GM13977 (cell line): Measurements from ENCODE around the gene CCDC13.

ENCODE experiments used
- DNase-seq: peaks from one replicate; pipeline ENCODE4 v3.0.0; 2012; ENCODE audit warnings: low spot score
- in situ Hi-C: fragments of 300-500 bp; cut with MboI; formaldehyde crosslinking; loops from one replicate; pipeline ENCODE4 v1.12.0; 2022; ENCODE audit warnings: low sequenced_read_pairs, low pct_unique_long_range_greater_than_20kb, mixed read lengths, inconsistent platforms; ENCODE audit not compliant: unreplicated experiment
- TF ChIP-seq, protein P1 (sequence below): IDR thresholded peaks from 2 replicates; pipeline ENCODE4 v1.5.1; 2012; ENCODE audit warnings: mild to moderate bottlenecking, control low read depth; ENCODE audit not compliant: insufficient read depth; ENCODE audit errors: extremely low read depth, missing control alignments

CCDC13 gene

DNA sequence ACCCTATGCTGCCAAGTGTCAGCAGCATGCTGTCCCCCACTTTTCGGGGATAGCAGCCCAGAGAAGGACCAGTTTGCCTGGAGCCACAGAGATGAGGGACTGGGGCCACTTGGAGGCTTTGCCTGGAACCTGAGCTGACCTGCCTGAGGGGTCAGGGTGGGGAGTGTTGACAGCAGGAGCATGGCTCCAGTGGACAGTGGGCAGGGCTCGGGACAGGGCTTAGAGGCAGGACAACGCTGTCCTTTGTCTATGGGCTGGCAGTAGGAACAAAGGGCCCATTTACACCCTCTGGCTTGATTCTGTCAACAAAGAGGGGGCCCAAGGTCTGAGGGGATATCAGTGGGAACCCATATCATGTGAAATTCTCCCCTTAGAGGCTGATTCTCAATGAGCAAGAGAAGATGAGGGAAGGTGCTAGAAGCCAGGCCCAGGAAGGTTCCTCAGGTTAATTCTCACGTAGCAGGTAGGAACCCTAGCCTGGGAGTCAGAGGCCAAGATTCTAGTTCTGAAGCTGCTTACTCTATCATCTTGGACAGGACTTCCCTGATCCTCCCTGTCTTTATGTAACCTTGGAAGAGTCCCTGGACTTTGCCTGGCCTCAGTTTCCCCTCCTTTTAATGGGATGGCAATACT, 40.7 kb downstream of the CCDC13 start:
- TF ChIP-seq, protein P1, sequence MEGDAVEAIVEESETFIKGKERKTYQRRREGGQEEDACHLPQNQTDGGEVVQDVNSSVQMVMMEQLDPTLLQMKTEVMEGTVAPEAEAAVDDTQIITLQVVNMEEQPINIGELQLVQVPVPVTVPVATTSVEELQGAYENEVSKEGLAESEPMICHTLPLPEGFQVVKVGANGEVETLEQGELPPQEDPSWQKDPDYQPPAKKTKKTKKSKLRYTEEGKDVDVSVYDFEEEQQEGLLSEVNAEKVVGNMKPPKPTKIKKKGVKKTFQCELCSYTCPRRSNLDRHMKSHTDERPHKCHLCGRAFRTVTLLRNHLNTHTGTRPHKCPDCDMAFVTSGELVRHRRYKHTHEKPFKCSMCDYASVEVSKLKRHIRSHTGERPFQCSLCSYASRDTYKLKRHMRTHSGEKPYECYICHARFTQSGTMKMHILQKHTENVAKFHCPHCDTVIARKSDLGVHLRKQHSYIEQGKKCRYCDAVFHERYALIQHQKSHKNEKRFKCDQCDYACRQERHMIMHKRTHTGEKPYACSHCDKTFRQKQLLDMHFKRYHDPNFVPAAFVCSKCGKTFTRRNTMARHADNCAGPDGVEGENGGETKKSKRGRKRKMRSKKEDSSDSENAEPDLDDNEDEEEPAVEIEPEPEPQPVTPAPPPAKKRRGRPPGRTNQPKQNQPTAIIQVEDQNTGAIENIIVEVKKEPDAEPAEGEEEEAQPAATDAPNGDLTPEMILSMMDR = no peak
- DNase-seq = no peak
- in situ Hi-C loops = no loop called here

DNA sequence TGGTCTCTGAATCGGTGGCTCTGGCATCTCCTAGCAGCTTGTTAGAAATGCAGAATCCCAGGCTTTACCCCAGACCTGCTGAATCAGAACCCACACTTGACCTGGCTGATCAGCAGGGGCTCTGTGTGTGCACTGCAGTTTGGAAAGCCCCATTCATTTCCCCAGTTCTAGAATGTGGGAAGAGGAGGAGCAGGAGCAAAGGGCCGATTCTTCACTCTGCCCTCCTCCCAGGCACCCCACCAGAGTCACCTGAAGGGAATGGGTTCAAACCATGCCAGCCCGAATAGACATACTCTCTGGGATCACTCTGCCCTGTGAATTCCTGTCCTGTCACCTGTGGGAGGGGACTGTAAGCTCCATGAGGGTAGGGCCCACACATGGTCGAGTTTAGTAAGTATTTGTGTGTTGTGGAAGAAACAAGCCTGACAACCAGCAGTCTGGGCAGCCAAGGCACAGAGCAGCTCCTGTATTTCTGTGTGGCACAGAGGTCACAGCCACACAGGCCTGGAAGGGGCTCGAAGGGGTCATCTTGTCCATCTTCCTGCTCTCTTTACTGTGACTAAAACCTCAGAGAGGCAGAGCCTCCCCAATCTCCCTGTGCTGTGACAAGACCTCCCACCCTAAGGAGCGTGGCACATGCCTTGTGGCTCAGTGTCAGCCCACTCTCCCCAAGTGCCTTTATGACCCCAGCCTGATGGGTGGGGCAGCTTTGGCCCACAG, 41.4 kb downstream of the CCDC13 start:
- no peak for DNase-seq
- in situ Hi-C loops = no loop called here
- TF ChIP-seq, protein P1 = no peak

DNA sequence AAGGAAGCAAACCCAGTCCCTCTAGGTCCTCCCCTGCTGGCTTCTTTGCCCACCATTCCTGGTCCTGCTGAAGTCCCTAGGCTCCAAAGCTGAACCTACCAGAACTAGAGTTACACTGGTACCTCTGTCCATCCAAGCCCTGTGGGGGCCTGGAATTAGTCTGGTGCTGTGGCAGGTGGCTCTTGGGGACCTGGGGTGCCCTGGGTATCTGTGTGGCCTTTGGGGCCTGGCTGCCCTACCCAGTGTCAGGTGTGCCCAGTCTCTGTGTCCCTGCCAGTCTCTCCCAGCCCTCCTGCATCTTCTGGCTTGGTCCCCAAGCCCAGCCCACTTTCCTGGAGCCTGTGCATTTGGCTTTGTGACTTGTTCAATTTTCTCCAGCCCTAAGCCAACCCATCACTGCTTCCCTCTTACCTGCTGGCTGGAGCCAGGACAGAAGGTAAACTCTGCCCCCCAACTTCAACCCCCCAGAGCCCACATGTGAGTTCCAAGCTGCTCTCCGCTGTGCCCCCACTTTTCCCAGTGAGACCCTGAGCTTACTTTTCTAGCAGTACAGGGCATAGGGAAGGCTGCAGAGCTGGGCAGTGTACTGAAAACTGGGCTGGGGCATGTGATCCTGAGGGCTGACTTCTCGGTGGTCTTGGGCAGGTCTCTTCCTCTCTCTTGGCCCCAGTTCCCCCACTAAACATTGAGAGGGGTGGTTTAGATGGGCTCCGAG, 42.2 kb downstream of the CCDC13 start:
- TF ChIP-seq, protein P1 = no peak
- in situ Hi-C loops = no loop called here
- DNase-seq = no peak

DNA sequence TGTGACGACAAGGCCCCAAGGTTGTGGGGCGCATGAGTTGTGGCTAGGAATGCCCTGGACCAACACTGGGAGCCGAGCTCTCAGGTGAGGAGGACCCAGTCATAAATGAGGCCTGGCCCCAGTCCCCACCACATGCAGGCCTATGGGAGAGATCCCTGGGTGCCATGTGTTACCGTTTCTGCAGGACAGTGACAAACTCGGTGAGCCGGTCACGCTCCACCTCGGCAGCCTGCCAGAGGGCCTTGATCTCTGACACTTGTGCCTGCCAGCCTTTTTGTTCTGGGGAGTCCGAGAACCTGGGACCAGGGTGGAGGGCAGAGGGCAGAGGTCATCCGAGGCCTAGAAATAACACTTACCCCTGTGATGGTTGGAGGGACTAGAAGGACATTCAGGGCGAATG, 42.8 kb downstream of the CCDC13 start:
- TF ChIP-seq, protein P1 = no peak
- DNase-seq = no peak
- in situ Hi-C loops = no loop called here

DNA sequence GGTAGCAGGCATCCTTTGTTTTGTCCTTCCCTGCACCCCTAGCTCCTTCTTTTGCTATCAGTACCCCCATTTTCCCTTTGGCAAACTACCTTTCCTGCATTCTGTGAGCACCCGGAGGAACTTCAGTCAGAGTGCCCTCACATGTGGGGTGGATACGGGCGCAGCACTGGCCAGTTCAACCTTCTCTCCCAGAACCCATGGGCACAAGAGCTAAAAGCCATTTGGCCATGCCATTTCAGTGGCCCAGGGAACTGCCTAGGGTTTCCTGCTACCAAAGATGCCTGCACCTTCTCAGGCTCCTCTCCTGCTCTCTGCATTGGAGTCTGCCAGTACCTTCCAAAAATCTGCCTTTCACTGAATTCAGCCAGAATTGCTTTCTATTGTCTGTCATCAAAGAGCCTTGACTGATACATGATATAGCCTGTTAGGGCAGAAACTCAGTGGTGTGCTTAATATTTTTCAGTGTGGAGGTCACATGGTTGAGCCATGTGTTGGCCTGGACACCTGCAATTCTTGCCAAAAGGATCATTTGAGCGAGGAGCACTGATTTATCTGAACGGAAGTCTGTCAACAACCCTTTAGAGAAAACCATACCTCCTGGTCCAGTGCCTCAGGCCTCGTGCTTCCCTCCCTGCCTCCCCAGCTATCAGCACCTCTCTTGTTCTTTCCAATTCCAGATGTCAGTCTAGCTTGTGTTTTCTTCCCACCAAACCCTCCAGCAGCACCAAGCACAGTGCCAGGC, 43.5 kb downstream of the CCDC13 start:
- TF ChIP-seq, protein P1 = no peak
- in situ Hi-C loops = no loop called here
- DNase-seq = no peak

DNA sequence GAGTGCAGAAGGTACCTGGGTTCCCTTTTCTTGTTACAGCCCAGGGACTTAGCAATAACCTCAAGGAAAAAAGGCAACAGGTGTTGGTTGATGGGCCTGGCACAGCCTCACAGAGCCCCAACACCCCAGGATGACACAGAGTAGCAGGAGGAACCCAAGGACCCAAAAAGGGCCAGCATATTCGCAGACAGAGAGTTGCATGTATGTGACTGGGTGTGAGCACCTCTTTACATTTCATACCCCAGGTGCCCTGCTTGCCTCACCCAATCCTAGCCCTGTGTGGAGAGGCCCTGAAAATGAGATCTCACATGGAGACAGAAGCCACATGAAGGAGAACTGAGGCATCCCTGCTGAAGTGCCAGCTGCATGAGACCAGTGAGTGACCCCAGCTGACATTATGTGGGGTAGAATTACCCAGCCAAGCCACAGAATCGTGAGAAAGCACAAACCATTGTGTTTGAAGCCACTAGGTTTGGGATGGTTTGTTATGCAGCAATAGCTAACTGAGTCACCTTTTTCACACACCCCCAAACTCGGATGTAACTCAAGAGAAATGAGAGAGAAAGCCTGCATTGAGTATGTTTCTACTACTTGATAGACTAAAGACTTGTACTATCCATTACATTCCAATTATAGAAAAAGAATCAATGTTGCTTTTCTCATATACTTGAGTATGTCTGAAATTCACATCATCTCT, 44.2 kb downstream of the CCDC13 start:
- in situ Hi-C loops = no loop called here
- TF ChIP-seq, protein P1 = no peak
- DNase-seq = no peak
